NT2/D1 (cell line): ENCODE results near the gene SNTG2.

Experiments used
- SUZ12 ChIP-seq: IDR thresholded peaks from 2 replicates; pipeline ENCODE4 v1.6.1; 2011; ENCODE audit not compliant: insufficient read length, insufficient read depth; ENCODE audit errors: extremely low read depth
- YY1 ChIP-seq: IDR thresholded peaks from 2 replicates; pipeline ENCODE4 v1.6.1; 2011; ENCODE audit not compliant: insufficient read length, insufficient read depth
- ZNF274 ChIP-seq: IDR thresholded peaks from 2 replicates; pipeline ENCODE4 v1.6.1; 2011; ENCODE audit warnings: mild to moderate bottlenecking, low read depth, low read length

DNA sequence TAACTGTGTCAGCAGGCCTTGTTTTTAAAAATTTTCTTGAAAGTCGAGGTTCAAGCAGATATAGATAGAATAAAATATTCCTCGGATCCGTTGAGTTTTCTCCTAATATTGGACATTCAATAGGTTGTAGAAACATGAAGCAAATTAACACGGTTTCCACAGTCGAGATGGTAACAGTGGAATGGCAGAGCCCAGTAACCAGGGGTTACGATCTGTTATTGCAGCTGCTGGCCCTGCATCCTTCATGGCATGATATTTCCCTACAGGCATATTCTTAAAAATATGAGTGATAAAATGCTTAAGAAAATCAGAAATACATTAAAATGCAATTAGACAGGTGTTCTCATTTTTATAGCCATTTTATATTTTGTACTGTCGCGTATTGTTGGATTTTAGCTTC, 117.6 kb downstream of the SNTG2 start:
- TF ChIP-seq SUZ12 (no peak), YY1 (no peak), ZNF274 (no peak)
